Aorta (tissue), 5 donors: ENCODE measurements around the gene SPP1. TPM values are rescaled to one million over a fixed set of nuclear protein-coding genes. Genes with fewer than 3 reads are reported as not detected.
"Not testable (repeated sequence)": the region's sequence is repeated elsewhere in the genome, so short reads cannot be mapped to it uniquely, and the experiment has no call there.

Source experiments
- ATAC-seq: fragments of 200-7000 bp; cut with Tn5 transposase; one replicate; pipeline ENCODE4 v1.9.1; 2022; ENCODE audit warnings: moderate library complexity; ENCODE audit not compliant: low FRiP score
- DNase-seq, 2 donors: peaks; one replicate each; pipeline ENCODE4 v3.0.0-alpha.2; 2020
- H3K27ac ChIP-seq, 2 donors: one replicate each; pipeline ENCODE4 v1.5.1; 2013; ENCODE audit warnings: low read length in 2 of 2, mild to moderate bottlenecking in 2 of 2, moderate library complexity in 2 of 2, control low read depth in 1 of 2, inconsistent platforms in 1 of 2, low read depth in 1 of 2
- H3K27me3 ChIP-seq, 2 donors: one replicate each; pipeline ENCODE4 v1.6.1; 2013; ENCODE audit warnings: control low read depth in 1 of 2, low read length in 1 of 2, mild to moderate bottlenecking in 1 of 2, moderate library complexity in 1 of 2; ENCODE audit not compliant: insufficient read depth in 2 of 2, control insufficient read depth in 1 of 2
- H3K36me3 ChIP-seq, 2 donors: one replicate each; pipeline ENCODE4 v1.6.1; 2013; ENCODE audit warnings: control low read depth in 1 of 2, low read length in 1 of 2, mild to moderate bottlenecking in 1 of 2; ENCODE audit not compliant: insufficient read depth in 2 of 2, control insufficient read depth in 1 of 2
- H3K4me1 ChIP-seq, 2 donors: one replicate each; pipeline ENCODE4 v1.6.1; 2013; ENCODE audit warnings: low read length in 2 of 2, control low read depth in 1 of 2, mild to moderate bottlenecking in 1 of 2, moderate library complexity in 1 of 2; ENCODE audit not compliant: insufficient read depth in 2 of 2, control insufficient read depth in 1 of 2
- H3K4me3 ChIP-seq, 2 donors: one replicate each; pipeline ENCODE4 v1.5.1; 2013; ENCODE audit warnings: low read length in 2 of 2, control low read depth in 1 of 2, mild to moderate bottlenecking in 1 of 2
- H3K9me3 ChIP-seq: one replicate; pipeline ENCODE4 v1.6.1; 2013; ENCODE audit warnings: mild to moderate bottlenecking, low read length; ENCODE audit not compliant: control insufficient read depth
- WGBS, 2 donors: extraction: QIAGEN DNeasy Blood & Tissue Kit; methylation state at CpG; one replicate each; pipeline ENCODE4 v1.1.7; 2013; 5-methylcytosine and 5-hydroxymethylcytosine counted together
- intact Hi-C, 2 donors: fragments of 100-400 bp; cut with DNase I; formaldehyde crosslinking; loops; one replicate each; pipeline versions ENCODE4 v1.14.2 to v1.15.0; 2022
- polyA plus RNA-seq, 2 donors: library from polyadenylated mRNA; stranded (reverse); fragments of 200-250 nt; gene quantifications; one replicate each; pipeline ENCODE4 v1.2.3, GENCODE V29; 2013
- total RNA-seq, 2 donors: library from RNA; stranded (reverse); fragmentation: NEBNext Ultra II Directional; extraction: Animal tissue kit (Norgen Biotek cat#: 25700); gene quantifications; one replicate each; pipeline ENCODE4 v1.2.1, GENCODE V29; 2021
- donor health status: healthy with polysubstance abuse.
- donor health status: Bipolar disorder and iron deficiency.
- donor health status: DM: no; HTN: no; CAD: no.
- donor health status: DM: no; HTN: no; CAD: no.
- donor health status: DM: yes; HTN: yes; CAD: no.

SPP1 gene
- total and polyA plus RNA-seq, 4 donors: 3.7 to 199 (median 135) TPM

- intact Hi-C loops: no loop called here
- Histone ChIP-seq H3K36me3 (no peaks in the 10 kb centered on the region), H3K9me3 (no peaks in the 10 kb centered on the region), H3K4me3 (no peak overlapping the region), H3K27me3 (no peaks in the 10 kb centered on the region), H3K27ac (no peak overlapping the region), H3K4me1 (no peaks in the 10 kb centered on the region)
- no peak for ATAC-seq
- DNase-seq: no peak
- 73 to 76% methylated on average over 4 of the region's 4 CpGs for WGBS, 2 donors
These were observed 10.3 kb downstream of the SPP1 start for GRCh38 chr4:87985887-87986200.

DNA sequence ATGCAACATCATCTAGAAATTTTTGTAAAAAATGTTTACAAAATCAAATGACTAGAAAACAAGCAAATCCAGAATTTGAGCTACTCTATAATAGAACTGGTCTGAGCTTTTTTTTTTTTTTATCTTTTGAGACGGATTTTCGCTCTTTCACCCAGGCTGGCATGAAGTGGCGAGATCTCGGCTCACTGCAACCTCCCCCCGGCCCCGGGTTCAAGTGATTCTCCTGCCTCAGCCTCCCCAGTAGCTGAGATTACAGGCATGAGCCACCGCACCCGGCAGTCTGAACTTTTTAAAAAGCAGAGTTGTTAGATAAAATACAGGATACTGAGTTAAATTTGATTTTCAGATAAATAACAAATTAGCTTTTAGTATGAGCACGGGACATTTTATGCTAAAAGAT, 11.0 kb downstream of the SPP1 start:
- H3K27me3 ChIP-seq: no peaks in the 10 kb centered on the region
- intact Hi-C loops: no loop called here
- no peaks in the 10 kb centered on the region for H3K9me3 ChIP-seq
- H3K4me1 ChIP-seq: no peaks in the 10 kb centered on the region
- no peak overlapping the region for H3K27ac ChIP-seq
- DNase-seq (no peak), ATAC-seq (no peak)
- H3K4me3 ChIP-seq: no peak overlapping the region
- 92 to 95% methylated on average over 9 of the region's 9 CpGs for WGBS, 2 donors
- H3K36me3 ChIP-seq: no peaks in the 10 kb centered on the region

DNA sequence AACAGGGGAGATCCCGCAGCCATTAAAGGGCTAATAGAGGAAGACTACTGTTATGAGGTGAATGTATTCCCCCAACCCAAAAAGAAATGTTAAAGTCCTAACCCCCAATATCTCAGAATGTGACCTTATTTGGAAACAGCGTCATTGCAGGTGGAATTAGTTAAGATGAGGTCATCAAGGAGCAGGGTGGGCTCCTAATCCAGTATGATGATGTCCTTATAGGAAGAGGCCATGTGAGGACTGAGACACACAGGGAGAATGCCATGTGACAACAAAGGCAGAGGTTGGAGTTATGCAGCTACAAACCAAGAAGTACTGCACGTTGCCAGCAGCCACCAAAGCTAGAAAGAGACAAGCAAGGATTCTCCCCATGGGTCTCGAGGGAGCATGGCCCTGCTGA, 14.3 kb downstream of the SPP1 start:
- H3K4me3 ChIP-seq: no peak overlapping the region
- H3K36me3 ChIP-seq: no peaks in the 10 kb centered on the region
- H3K4me1 ChIP-seq: no peaks in the 10 kb centered on the region
- WGBS, 2 donors: 89 to 91% methylated on average over 4 of the region's 4 CpGs
- intact Hi-C loops: no loop called here
- ATAC-seq: no peak
- DNase-seq: no peak
- no peaks in the 10 kb centered on the region for H3K27me3 ChIP-seq
- no peak overlapping the region for H3K27ac ChIP-seq
- H3K9me3 ChIP-seq: no peaks in the 10 kb centered on the region

GRCh38 chr4:87995435-87995834, 19.9 kb downstream of the SPP1 start:
- WGBS, 2 donors: 82 to 87% methylated on average over 3 of the region's 3 CpGs
- Histone ChIP-seq H3K4me3 (no peak overlapping the region), H3K36me3 (no peaks in the 10 kb centered on the region), H3K27me3 (no peaks in the 10 kb centered on the region), H3K27ac (no peak overlapping the region), H3K4me1 (no peaks in the 10 kb centered on the region), H3K9me3 (no peaks in the 10 kb centered on the region)
- DNase-seq (no peak), ATAC-seq (no peak)
- intact Hi-C loops: no loop called here

DNA sequence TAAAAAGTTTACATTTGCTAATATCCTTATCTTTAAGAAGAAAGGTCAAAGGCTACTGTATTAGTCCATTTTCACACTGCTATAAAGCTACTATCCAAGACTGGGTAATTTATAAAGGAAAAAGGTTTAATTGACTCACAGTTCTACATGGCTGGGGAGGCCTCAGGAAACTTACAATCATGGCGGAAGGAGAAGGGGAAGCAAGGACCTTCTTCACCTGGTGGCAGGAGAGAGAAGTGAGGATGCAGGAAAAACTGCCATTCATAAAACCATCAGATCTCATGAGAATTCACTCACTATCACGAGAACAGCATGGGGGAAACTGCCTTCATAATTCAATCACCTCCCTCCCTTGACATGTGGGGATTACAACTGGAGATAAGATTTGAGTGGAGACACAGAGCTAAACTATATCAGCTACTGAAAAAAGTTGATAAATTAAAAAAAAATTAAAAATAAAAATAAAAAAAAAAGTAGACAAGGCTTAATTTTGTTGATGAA, 23.7 kb downstream of the SPP1 start:
- H3K9me3 ChIP-seq, H3K27ac ChIP-seq, intact Hi-C loops, H3K4me1 ChIP-seq, H3K4me3 ChIP-seq, H3K27me3 ChIP-seq, DNase-seq, H3K36me3 ChIP-seq, ATAC-seq: not testable (repeated sequence)
- WGBS, 2 donors: 80 to 88% methylated on average over 2 of the region's 2 CpGs

DNA sequence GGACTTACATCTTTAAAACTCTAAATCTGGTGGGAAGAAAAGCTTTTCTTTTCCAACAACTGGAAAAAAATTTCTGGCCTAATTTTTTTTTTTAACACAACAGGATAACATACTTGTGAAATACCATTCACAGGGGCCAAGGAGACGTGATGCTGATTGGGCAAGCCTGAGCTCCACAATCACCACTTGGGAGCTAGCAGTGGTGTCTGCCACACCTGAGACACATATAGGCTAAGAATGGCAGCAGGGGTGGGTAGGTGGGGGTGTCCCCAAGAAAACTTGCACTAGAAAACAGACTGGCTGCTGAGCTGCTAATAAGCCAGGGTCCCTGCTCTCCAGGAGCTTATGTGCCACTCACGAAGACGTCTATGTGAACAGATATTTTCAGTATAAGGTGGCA, 26.4 kb downstream of the SPP1 start:
- WGBS, 2 donors: 3 to 10% methylated on average over 3 of the region's 3 CpGs
- H3K4me3 ChIP-seq: peak overlapping the region in 1 of 2 donors; percentile 4
- DNase-seq (no peak), ATAC-seq (no peak)
- peak overlapping the region; percentile 55 to 72 for H3K27ac ChIP-seq
- no peaks in the 10 kb centered on the region for H3K36me3 ChIP-seq
- H3K9me3 ChIP-seq: no peaks in the 10 kb centered on the region
- no peaks in the 10 kb centered on the region for H3K27me3 ChIP-seq
- H3K4me1 ChIP-seq: peaks cover 4 to 5% of the 10 kb centered on the region in 2 donors
- intact Hi-C loops: loop anchor here in 1 of 2 donors (10.0 kb wide), 1 partner anchor 467 kb away; no protein-coding TSS in a partner anchor

DNA sequence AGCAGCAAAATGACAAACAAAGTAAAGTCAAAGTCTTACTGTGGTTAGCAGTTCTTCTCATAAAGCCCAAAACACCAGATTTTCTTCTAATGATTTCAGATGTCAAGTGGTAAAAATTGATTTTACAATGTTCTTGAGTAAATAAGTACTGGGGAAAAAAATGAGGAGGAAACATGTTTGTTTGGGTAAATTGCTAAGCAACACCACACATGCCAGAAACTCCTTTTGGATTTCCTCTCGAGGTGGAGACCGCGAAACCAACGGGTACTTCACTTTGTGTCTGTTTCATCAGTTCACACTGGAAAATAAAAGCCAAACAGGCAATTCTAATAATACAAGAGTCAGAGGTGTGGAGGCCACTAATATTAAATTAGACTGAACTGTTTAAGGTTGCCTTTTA, 27.3 kb downstream of the SPP1 start:
- Histone ChIP-seq H3K36me3 (no peaks in the 10 kb centered on the region), H3K9me3 (no peaks in the 10 kb centered on the region), H3K4me1 (peaks cover 4 to 5% of the 10 kb centered on the region in 2 donors), H3K27ac (peak overlapping the region; percentile 61 to 72), H3K27me3 (no peaks in the 10 kb centered on the region), H3K4me3 (peak overlapping the region in 1 of 2 donors; percentile 45)
- WGBS, 2 donors: 6 to 10% methylated on average over 4 of the region's 4 CpGs
- intact Hi-C loops: loop anchor here in 1 of 2 donors (10.0 kb wide), 1 partner anchor 468 kb away; no protein-coding TSS in a partner anchor
- DNase-seq (no peak), ATAC-seq (no peak)

DNA sequence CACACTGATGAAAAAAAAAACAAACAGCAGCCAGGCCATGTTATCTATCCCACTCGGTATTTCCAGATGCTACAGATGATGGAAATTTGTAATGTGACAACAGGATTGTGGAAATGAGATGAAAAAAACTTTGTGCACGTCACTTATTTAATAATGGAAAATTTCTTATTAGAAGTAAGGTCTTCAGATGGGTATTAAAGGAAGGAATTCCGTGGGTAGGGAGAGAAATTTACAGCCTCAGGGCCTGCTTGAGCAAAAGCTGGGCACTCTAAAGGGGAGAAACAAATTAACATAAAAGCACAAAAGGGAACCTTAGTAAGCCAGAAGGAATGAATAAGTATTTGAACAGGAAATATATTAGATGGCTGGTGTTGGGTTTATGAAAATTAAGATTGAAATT, 27.7 kb downstream of the SPP1 start:
- H3K36me3 ChIP-seq: no peaks in the 10 kb centered on the region
- no peaks in the 10 kb centered on the region for H3K27me3 ChIP-seq
- no peaks in the 10 kb centered on the region for H3K9me3 ChIP-seq
- DNase-seq (no peak), ATAC-seq (no peak)
- H3K4me1 ChIP-seq: peaks cover 4 to 5% of the 10 kb centered on the region in 2 donors
- intact Hi-C loops: loop anchor here in 1 of 2 donors (10.0 kb wide), 1 partner anchor 468 kb away; no protein-coding TSS in a partner anchor
- H3K4me3 ChIP-seq: peak overlapping the region in 1 of 2 donors; percentile 45
- WGBS, 2 donors: 12 to 13% methylated on average over 3 of the region's 3 CpGs
- H3K27ac ChIP-seq: peak overlapping the region in 1 of 2 donors; percentile 61

DNA sequence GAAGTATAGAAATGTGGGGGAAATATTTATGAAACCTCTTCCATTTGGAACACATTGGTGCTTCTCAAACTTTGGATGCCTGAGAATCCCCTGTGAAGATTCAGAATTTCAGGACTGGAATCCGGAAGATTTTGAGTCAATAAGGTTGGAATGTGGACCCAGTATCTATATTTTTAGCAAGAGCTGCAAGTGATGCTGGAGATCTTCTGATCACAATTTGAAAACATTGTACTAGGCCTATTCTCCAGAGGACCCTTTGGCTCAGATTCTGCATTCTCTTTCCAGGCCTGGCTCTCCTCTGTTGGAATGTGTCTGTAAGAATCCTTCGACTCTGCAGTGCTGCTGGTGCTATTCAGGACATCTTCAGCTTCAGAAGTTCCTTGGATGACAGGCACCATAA, 29.6 kb downstream of the SPP1 start:
- no peaks in the 10 kb centered on the region for H3K27me3 ChIP-seq
- WGBS, 2 donors: 6 to 9% methylated on average over 2 of the region's 2 CpGs
- intact Hi-C loops: loop anchor here in 1 of 2 donors (10.0 kb wide), 1 partner anchor 470 kb away; no protein-coding TSS in a partner anchor
- H3K9me3 ChIP-seq: no peaks in the 10 kb centered on the region
- ATAC-seq (peak; percentile 42), DNase-seq (no peak)
- peak overlapping the region; percentile 61 to 100 for H3K4me3 ChIP-seq
- H3K4me1 ChIP-seq: peaks cover 4 to 5% of the 10 kb centered on the region in 2 donors
- H3K36me3 ChIP-seq: no peaks in the 10 kb centered on the region
- H3K27ac ChIP-seq: peak overlapping the region; percentile 77 to 78
